GM19324 (cell line): Measurements from ENCODE around the gene FIP1L1.
"Not testable (repeated sequence)": the region's sequence is repeated elsewhere in the genome, so short reads cannot be mapped to it uniquely, and the experiment has no call there.

Source experiments
- ATAC-seq: cut with Tn5 transposase; IDR thresholded peaks from one replicate; pipeline ENCODE4 v1.9.1; 2021; ENCODE audit warnings: mild to moderate bottlenecking, moderate library complexity; ENCODE audit not compliant: unreplicated experiment, low FRiP score

The FIP1L1 gene

DNA sequence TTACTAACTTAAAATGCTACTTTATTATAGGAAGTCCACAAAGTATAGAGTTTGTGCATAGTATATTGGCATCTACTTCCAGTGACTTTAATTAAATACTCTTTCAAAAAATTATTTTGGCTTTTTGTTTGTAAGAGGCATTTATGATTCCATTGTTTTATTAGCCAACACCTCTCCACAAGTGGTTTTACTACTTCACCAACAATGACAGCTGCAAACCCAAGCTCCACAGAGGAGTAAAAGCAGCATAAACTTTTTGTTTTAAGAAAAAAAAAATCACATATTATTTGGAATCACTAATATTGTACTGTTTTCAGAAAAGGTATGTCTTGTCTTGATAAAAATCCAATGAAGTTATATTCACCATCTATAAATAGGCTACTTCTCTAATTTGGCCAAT, 88.5 kb downstream of the FIP1L1 start:
- no peak for ATAC-seq

GRCh38 chr4:53466576-53466975, 89.1 kb downstream of the FIP1L1 start:
- not testable (repeated sequence) for ATAC-seq

DNA sequence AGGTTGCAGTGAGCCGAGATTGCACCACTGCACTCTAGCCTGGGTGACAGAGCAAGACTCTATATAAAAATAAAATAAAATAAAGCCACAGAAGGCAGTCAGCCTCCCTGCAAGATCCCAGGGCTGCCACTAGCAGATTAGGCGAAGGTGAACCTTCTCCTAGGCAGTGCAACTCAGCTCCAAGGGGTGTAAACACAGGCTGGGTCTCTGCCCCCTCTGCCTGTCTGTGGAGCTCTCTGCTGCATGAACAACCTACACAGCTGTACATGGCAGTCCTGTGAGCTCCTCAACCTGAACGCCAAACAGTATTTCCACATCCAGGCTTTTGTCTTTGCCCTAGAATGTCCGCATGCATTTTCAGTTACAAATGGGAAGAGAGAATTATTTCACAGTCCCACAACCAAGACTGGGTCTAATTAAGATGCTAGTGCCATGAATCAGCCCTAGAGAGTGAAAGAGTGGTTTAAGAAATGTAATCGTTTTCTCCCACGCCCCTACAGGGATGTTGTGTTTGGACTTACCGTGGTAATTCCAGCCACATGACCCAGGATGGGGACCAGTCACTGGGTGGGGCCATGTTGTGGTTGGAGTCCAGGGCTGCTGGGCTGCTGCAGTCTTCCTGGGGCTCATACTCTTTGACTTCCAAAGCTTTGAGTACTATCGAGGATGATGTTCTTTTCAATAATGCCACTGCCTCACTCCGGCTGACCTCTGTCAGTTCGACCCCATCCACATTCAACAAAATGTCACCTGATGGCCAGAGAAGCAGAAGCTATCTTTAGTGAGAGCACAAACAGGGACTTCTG, 99.0 kb downstream of the FIP1L1 start:
- ATAC-seq = no peak

- no peak for ATAC-seq
Observed at GRCh38 chr4:53477038-53477565, 99.7 kb downstream of the FIP1L1 start.

DNA sequence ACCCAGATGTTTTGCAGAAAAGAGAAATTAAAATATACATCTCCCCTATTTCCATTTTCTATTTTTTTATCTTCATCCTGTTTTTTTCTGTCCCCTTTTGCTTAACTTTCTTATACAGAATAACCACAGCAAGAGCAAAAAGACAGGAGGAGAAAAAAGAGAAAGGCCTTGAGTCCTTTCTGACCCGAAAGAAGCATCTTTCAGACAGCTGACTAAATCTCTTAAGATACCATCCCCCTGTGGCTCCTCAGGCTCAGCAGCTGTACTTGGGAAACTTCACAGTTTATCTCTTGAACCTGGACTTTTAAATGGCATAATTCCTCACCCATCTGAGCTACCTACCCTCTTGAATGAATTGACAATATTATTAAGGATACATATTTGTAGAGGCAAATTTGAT, 100.2 kb downstream of the FIP1L1 start:
- no peak for ATAC-seq

DNA sequence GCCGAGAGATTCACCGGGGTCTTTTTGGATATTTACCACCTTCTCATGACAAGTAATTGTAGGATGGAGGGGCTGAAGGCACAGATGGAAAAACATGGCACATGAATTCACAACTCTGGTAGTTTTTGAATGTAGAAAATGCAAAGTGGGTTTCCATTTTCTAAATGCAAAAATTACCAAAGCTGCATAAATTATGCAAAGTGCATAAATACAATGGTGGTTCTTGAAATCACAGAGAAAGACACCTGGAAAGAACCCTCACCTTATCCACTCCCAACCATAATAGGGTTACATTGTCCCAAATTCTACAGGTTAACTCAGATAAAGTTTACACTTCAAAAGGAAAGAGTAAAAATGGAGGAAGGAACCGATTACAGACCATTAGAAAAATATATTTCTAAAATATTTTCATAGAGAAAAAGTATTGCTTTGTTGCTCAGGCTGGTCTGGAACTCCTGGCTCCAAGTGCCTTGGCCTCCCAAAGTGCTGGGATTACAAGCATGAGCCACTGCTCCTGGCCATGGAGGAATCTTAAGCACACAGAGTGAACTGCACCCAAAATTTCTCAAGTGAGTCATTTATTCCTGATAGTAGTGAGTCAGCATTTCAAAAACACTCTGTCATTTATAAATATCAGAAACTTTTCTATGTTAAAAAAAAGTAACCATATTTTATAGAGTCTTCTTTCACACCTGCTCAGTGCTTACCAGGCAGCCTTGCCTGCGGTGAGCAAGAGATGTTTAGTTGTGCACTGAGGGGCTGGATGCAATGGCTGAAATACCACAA, 101.4 kb downstream of the FIP1L1 start:
- ATAC-seq = no peak

- ATAC-seq = no peak
Observed at GRCh38 chr4:53479736-53480525, 102.5 kb downstream of the FIP1L1 start.

DNA sequence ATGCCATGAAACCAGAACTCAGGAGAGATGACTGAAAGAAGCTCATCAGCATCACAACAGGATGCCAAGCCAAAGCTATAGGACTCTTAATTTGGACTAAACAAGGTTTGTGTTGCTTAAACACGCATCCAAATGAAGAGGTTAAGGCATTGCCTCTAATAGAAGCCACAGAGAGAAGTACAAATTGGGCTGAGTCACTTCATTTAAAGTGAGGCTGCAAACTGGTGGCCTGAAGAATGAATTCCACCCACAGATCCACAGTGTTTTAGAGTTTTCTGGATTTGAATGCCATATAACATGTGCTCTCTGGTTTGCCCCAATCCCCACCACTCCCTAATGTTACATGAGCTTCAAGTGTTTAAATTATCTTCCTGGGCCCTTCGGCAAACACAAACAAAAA, 103.5 kb downstream of the FIP1L1 start:
- no peak for ATAC-seq

DNA sequence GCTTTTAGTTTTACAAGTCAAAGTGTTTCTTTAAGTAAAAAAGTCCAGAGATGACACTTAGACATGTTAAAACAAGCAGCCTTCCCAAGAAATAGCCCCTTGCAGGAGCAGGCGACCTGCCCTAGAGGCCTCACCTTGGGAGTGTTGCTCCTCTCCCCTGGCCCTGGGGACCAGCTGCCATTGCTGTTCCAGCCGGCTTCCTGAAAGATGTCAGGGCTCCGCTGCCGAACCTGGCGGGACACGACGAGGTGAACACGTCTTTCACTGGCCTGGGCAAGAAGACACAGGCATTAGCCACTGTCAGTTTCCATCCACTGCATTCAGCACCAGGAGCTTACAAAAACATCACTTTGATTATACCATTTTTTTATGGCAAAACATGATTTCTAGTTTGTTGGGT, 104.1 kb downstream of the FIP1L1 start:
- ATAC-seq = no peak

DNA sequence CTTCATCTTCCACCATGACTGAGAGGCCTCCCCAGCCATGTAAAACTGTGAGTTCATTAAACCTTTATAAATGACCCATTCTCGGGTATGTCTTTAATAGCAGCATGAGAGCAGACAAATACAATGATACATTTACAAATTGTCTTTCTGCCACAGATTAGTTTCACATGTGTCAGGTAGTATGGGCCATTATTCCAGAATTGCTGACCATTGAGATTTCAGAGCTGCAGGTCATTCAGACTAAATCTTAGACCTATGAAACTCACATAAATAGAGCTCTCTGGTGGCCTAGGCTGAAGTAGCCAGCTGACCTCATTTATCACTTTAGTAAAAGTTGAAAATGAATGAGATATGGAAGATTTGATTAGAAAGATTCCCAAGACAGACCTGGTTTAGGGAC, 105.8 kb downstream of the FIP1L1 start:
- no peak for ATAC-seq

GRCh38 chr4:53484911-53485657, 107.6 kb downstream of the FIP1L1 start:
- ATAC-seq = no peak

GRCh38 chr4:53485658-53486040, 108.2 kb downstream of the FIP1L1 start:
- ATAC-seq = no peak

GRCh38 chr4:53487766-53488165, 110.3 kb downstream of the FIP1L1 start:
- no peak for ATAC-seq

DNA sequence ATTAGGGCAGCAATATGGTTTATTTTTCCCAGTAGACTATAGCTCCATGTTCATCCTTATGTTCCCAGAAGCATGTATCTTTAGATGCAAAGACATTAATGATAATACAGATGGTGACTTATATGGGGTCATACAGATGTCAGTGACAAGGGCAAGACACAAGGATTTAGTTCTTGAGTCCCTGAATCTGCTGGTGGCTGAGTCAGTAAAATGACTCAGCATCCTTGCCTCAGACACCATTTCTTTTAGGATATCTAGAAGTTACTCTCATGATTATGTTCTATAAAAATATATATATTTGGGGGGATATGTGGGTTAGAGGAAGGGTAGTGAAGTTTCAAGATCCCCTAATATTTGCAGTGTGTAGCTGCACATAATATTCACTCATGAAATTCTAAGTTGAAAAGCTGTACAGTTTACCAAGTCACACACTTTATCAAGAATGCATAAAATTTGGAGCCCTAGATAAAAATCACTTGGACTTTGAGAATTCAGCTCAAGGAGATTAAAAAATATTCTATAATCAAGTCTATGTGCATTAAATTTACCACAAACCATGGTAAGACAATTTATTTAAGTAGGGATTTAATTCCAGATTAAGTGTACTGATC, 111.9 kb downstream of the FIP1L1 start:
- ATAC-seq = no peak

DNA sequence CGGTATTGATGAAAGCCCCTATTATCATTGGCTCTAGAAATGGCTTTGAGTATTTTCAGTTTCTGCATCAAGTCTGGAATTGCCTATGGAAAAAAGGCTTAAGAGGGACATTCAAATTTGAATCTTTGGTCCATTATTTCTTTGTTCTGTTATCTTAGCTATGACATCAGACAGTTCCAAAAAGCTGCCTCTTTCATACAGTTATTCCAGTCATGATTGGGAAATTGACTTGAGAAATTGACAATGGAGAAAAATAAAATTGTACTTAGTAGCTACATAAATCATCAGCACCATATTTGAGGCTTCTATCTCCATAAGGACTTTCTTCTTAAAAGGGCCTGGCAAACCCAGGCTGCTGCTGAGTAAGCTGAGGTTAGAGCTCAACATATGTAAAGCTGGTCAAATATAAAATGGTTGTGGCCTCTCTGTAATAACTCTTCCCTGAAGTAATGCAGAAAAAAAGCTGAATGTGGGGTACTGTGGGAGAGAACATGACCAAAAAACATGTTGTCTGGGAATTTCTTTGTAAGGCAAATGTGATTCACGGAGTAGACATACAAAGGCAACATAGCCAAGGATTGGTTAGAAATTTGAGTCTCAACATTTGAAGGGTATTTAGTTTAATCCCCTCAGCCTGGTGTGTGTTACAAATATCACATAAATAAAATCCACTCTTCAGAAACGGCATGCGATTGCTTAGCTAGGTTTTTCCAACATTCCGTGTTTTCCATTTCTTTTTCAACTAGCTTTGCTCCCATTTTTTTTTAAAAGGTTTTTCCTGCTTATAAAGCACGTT, 112.9 kb downstream of the FIP1L1 start:
- no peak for ATAC-seq

GRCh38 chr4:53490965-53491622, 113.7 kb downstream of the FIP1L1 start:
- ATAC-seq = no peak

GRCh38 chr4:53494851-53495250, 117.4 kb downstream of the FIP1L1 start:
- ATAC-seq = no peak

GRCh38 chr4:53497487-53498244, 120.2 kb downstream of the FIP1L1 start:
- no peak for ATAC-seq
